H9 (cell line): Measurements from ENCODE around the gene HIC2. TPM values are rescaled to one million over a fixed set of nuclear protein-coding genes. Genes with fewer than 3 reads are reported as not detected.
"Not testable (repeated sequence)": the region's sequence is repeated elsewhere in the genome, so short reads cannot be mapped to it uniquely, and the experiment has no call there.

Source experiments
- DNase-seq: peaks from one replicate; pipeline ENCODE4 v3.0.0-alpha.2; 2017
- H2AFZ ChIP-seq: one replicate; pipeline ENCODE4 v1.6.1; 2013; ENCODE audit warnings: mild to moderate bottlenecking, low read length, control low read depth, moderate library complexity
- H2AK5ac ChIP-seq: 2 replicates; pipeline ENCODE4 v1.6.1; 2013; ENCODE audit warnings: low read length, control low read depth, mixed read lengths; ENCODE audit not compliant: insufficient read length
- H2BK120ac ChIP-seq: one replicate; pipeline ENCODE4 v1.6.1; 2013; ENCODE audit warnings: low read depth, mild to moderate bottlenecking, low read length, control low read depth, inconsistent platforms; ENCODE audit not compliant: poor library complexity, severe bottlenecking
- H2BK12ac ChIP-seq: 2 replicates; pipeline ENCODE4 v1.6.1; 2013; ENCODE audit warnings: low read length, control low read depth, mixed read lengths, low read depth; ENCODE audit not compliant: insufficient read length
- H2BK15ac ChIP-seq: 2 replicates; pipeline ENCODE4 v1.6.1; 2013; ENCODE audit warnings: low read depth, low read length, control low read depth
- H2BK20ac ChIP-seq: one replicate; pipeline ENCODE4 v1.6.1; 2013; ENCODE audit warnings: low read depth, mild to moderate bottlenecking, low read length, control low read depth, inconsistent platforms; ENCODE audit not compliant: poor library complexity, severe bottlenecking
- H2BK5ac ChIP-seq: 2 replicates; pipeline ENCODE4 v1.6.1; 2013; ENCODE audit warnings: low read length, control low read depth, mixed read lengths; ENCODE audit not compliant: insufficient read length
- H3K14ac ChIP-seq: 2 replicates; pipeline ENCODE4 v1.6.1; 2013; ENCODE audit warnings: low read length, control low read depth; ENCODE audit not compliant: insufficient read depth
- H3K18ac ChIP-seq: 2 replicates; pipeline ENCODE4 v1.6.1; 2013; ENCODE audit warnings: low read depth, mild to moderate bottlenecking, mixed read lengths, low read length, control low read depth; ENCODE audit not compliant: insufficient read length
- H3K23ac ChIP-seq: 2 replicates; pipeline ENCODE4 v1.6.1; 2013; ENCODE audit warnings: low read length, control low read depth, mixed read lengths, low read depth; ENCODE audit not compliant: insufficient read length
- H3K23me2 ChIP-seq: 2 replicates; pipeline ENCODE4 v1.6.1; 2013; ENCODE audit warnings: low read depth, mild to moderate bottlenecking, mixed read lengths, low read length, control low read depth; ENCODE audit not compliant: insufficient read length, poor library complexity, severe bottlenecking
- H3K27ac ChIP-seq: 2 replicates; pipeline ENCODE4 v1.5.1; 2013; ENCODE audit warnings: low read length, control low read depth, mixed read lengths, low read depth; ENCODE audit not compliant: insufficient read length
- H3K27me3 ChIP-seq: 2 replicates; pipeline ENCODE4 v1.6.1; 2013; ENCODE audit warnings: low read length, control low read depth, inconsistent platforms; ENCODE audit not compliant: insufficient read depth
- H3K4ac ChIP-seq: 2 replicates; pipeline ENCODE4 v1.6.1; 2013; ENCODE audit warnings: low read depth, mild to moderate bottlenecking, control low read depth, inconsistent platforms, low read length, moderate library complexity
- H3K4me1 ChIP-seq: 2 replicates; pipeline ENCODE4 v1.6.1; 2013; ENCODE audit warnings: low read length, control low read depth, inconsistent platforms; ENCODE audit not compliant: insufficient read depth
- H3K4me2 ChIP-seq: 2 replicates; pipeline ENCODE4 v1.6.1; 2013; ENCODE audit warnings: low read length, control low read depth, mixed read lengths; ENCODE audit not compliant: insufficient read length, insufficient read depth
- H3K56ac ChIP-seq: 2 replicates; pipeline ENCODE4 v1.6.1; 2013; ENCODE audit warnings: low read depth, mild to moderate bottlenecking, mixed read lengths, low read length, control low read depth; ENCODE audit not compliant: insufficient read length
- H3K79me1 ChIP-seq: 2 replicates; pipeline ENCODE4 v1.6.1; 2013; ENCODE audit warnings: low read depth, mild to moderate bottlenecking, moderate library complexity, low read length, control low read depth, inconsistent platforms; ENCODE audit not compliant: insufficient read depth, poor library complexity, severe bottlenecking
- H3K79me2 ChIP-seq: 2 replicates; pipeline ENCODE4 v1.6.1; 2013; ENCODE audit warnings: low read length, control low read depth, inconsistent platforms; ENCODE audit not compliant: insufficient read depth
- H3K9ac ChIP-seq: 2 replicates; pipeline ENCODE4 v1.6.1; 2013; ENCODE audit warnings: low read length, control low read depth, mixed read lengths; ENCODE audit not compliant: insufficient read length; ENCODE audit errors: extremely low read depth
- H3K9me3 ChIP-seq: one replicate; pipeline ENCODE4 v1.6.1; 2013; ENCODE audit warnings: low read depth, low read length, inconsistent platforms; ENCODE audit not compliant: control insufficient read depth
- H3T11ph ChIP-seq: one replicate; pipeline ENCODE4 v1.6.1; 2013; ENCODE audit warnings: mild to moderate bottlenecking, low read length, control low read depth, inconsistent platforms
- H4K20me1 ChIP-seq: one replicate; pipeline ENCODE4 v1.6.1; 2013; ENCODE audit not compliant: control insufficient read depth, insufficient read length, insufficient read depth
- H4K5ac ChIP-seq: 2 replicates; pipeline ENCODE4 v1.6.1; 2013; ENCODE audit warnings: low read depth, mild to moderate bottlenecking, mixed read lengths, low read length, control low read depth; ENCODE audit not compliant: insufficient read length
- H4K8ac ChIP-seq: replicated peaks from 2 replicates; pipeline ENCODE4 v1.6.1; 2013; ENCODE audit warnings: low read length, control low read depth, mixed read lengths, low read depth; ENCODE audit not compliant: insufficient read length
- H4K91ac ChIP-seq: 2 replicates; pipeline ENCODE4 v1.6.1; 2013; ENCODE audit warnings: low read depth, mild to moderate bottlenecking, moderate library complexity, mixed read lengths, low read length, control low read depth; ENCODE audit not compliant: insufficient read length
- H3K27ac Mint-ChIP-seq, 3 experiments: 2 replicates in 2 of 3; 3 replicates in 1 of 3; pipeline ENCODE4 v1.8.0; 2020 to 2021; ENCODE audit warnings: mixed read lengths in 3 of 3, mild to moderate bottlenecking in 1 of 3, moderate library complexity in 1 of 3
- H3K27me3 Mint-ChIP-seq: 2 replicates; pipeline ENCODE4 v1.8.0; 2021; ENCODE audit warnings: low read depth, mild to moderate bottlenecking, moderate library complexity, mixed read lengths
- H3K36me3 Mint-ChIP-seq, 3 experiments: 2 replicates in 2 of 3; 3 replicates in 1 of 3; pipeline ENCODE4 v1.8.0; 2020 to 2021; ENCODE audit warnings: low read depth in 3 of 3, mixed read lengths in 3 of 3; ENCODE audit not compliant: insufficient read depth in 1 of 3
- H3K4me1 Mint-ChIP-seq, 2 experiments: 2 replicates each; pipeline ENCODE4 v1.8.0; 2020; ENCODE audit warnings: mixed read lengths in 2 of 2
- H3K4me3 Mint-ChIP-seq, 2 experiments: 2 replicates in 1 of 2; 3 replicates in 1 of 2; pipeline ENCODE4 v1.8.0; 2020 to 2021; ENCODE audit warnings: mild to moderate bottlenecking in 2 of 2, mixed read lengths in 2 of 2, moderate library complexity in 1 of 2
- H3K9me3 Mint-ChIP-seq, 2 experiments: 2 replicates in 1 of 2; 3 replicates in 1 of 2; pipeline ENCODE4 v1.8.0; 2020; ENCODE audit warnings: mild to moderate bottlenecking in 2 of 2, mixed read lengths in 2 of 2, moderate library complexity in 1 of 2
- WGBS: extraction: QIAGEN DNeasy Blood & Tissue Kit; methylation state at CpG from one replicate; pipeline ENCODE4 v1.1.7; 2013; ENCODE audit warnings: missing lambda C conversion rate, low lambda C conversion rate, mixed read lengths; ENCODE audit not compliant: insufficient read length; ENCODE audit errors: extremely low coverage; 5-methylcytosine and 5-hydroxymethylcytosine counted together
- total RNA-seq: library from RNA; stranded (reverse); gene quantifications from 2 replicates; pipeline ENCODE4 v1.2.1, GENCODE V29; 2021

Gene HIC2
- total RNA-seq, 1 experiment from 2014 or later, result 24.9 TPM

- not testable (repeated sequence) for H4K91ac ChIP-seq, H3K27me3 Mint-ChIP-seq, H3K79me1 ChIP-seq, H3K56ac ChIP-seq, H3K14ac ChIP-seq, H3K4me1 ChIP-seq, H3K27ac ChIP-seq, H3K9me3 Mint-ChIP-seq, H2BK120ac ChIP-seq, H2BK5ac ChIP-seq, H3K36me3 Mint-ChIP-seq, H3K79me2 ChIP-seq, H3K4me1 Mint-ChIP-seq, H3T11ph ChIP-seq, H3K27me3 ChIP-seq, H2BK15ac ChIP-seq, H4K8ac ChIP-seq, H4K5ac ChIP-seq, H3K9ac ChIP-seq, DNase-seq, H3K9me3 ChIP-seq, H2BK12ac ChIP-seq, H3K23ac ChIP-seq, H2AFZ ChIP-seq, H2AK5ac ChIP-seq, H3K27ac Mint-ChIP-seq, H3K18ac ChIP-seq, H3K4me3 Mint-ChIP-seq, H3K4ac ChIP-seq, H3K4me2 ChIP-seq, H3K23me2 ChIP-seq, H4K20me1 ChIP-seq, H2BK20ac ChIP-seq
- no CpG with 5 or more reads among the region's 9 CpGs for WGBS
Measured at GRCh38 chr22:21390013-21390412, 27.2 kb upstream of the HIC2 start.

GRCh38 chr22:21394613-21395012 is 22.6 kb upstream of the HIC2 start:
- not testable (repeated sequence) for H2BK12ac ChIP-seq, H3K4me3 Mint-ChIP-seq, H3T11ph ChIP-seq, DNase-seq, H3K9me3 Mint-ChIP-seq, H4K8ac ChIP-seq, H3K79me2 ChIP-seq, H4K91ac ChIP-seq, H3K23ac ChIP-seq, H2BK15ac ChIP-seq, H3K23me2 ChIP-seq, H4K5ac ChIP-seq, H2AK5ac ChIP-seq, H3K18ac ChIP-seq, H3K9me3 ChIP-seq, H3K4me1 ChIP-seq, H3K27ac ChIP-seq, H2BK120ac ChIP-seq, H3K36me3 Mint-ChIP-seq, H3K27ac Mint-ChIP-seq, H3K56ac ChIP-seq, H3K79me1 ChIP-seq, H3K9ac ChIP-seq, H3K27me3 Mint-ChIP-seq, H3K4ac ChIP-seq, H2BK20ac ChIP-seq, H3K4me2 ChIP-seq, H3K4me1 Mint-ChIP-seq, H3K14ac ChIP-seq, H2BK5ac ChIP-seq, H2AFZ ChIP-seq, H3K27me3 ChIP-seq, H4K20me1 ChIP-seq
- WGBS, result no CpG with 5 or more reads among the region's 7 CpGs
